ENCODE measurements around the gene VSX2. TPM values are rescaled to one million over a fixed set of nuclear protein-coding genes. Genes with fewer than 3 reads are reported as not detected.

VSX2 gene
- total and polyA plus RNA-seq, 7 experiments from 2014 or later: not detected

DNA sequence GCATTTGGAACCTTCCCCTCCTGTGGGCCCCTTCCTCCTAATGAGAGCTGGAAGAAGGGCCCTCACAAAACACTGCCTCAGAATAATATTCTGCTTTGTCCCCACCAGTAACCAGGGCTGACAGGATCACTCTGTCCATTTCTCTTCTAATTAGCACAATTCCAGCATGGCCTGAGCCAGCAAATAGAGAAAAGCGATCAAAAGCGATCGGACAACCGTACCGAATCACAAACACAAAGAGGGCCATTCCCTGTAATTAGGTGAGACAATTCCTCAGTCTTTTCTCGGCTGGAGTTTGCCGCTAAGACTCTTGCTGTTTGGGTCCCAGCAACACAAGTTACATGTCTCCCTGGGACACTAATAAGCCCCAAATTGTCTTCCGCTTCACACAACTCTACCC lies 35.6 kb upstream of the VSX2 start:
- Mint-ChIP-seq H3K27me3 (peaks cover 0 to 2% (median 0%) of the 10 kb centered on the region in 5 donors), H3K9me3 (no peaks in the 10 kb centered on the region), H3K4me1 (peaks cover 0 to 1% (median 0%) of the 10 kb centered on the region in 7 donors), H3K4me3 (no peak overlapping the region), H3K27ac (no peak overlapping the region), H3K36me3 (peaks cover 0 to 41% (median 10%) of the 10 kb centered on the region in 5 donors)
- no peak overlapping the region for H3K4me3 ChIP-seq (ENCODE audit: low read length)
- no peak overlapping the region for H3K27ac ChIP-seq (ENCODE audit: low read depth, low read length)
- DNase-seq (no peak), ATAC-seq (no peak)
- CTCF ChIA-PET: no interaction called here
- peaks cover 0 to 32% (median 10%) of the 10 kb centered on the region in 3 experiments for H3K36me3 ChIP-seq (ENCODE audit: control insufficient read depth in 2 of 3, insufficient read depth in 3 of 3, low read length in 3 of 3)
- H3K4me1 ChIP-seq (ENCODE audit: control insufficient read depth in 2 of 2, insufficient read depth in 2 of 2, low read length in 2 of 2): no peaks in the 10 kb centered on the region
- H3K27me3 ChIP-seq (ENCODE audit: control insufficient read depth in 2 of 2, insufficient read depth in 2 of 2, low read length in 2 of 2): no peaks in the 10 kb centered on the region
- POLR2A ChIA-PET: no interaction called here
- intact Hi-C loops (cut with micrococcal nuclease): no loop called here
- H3K9me3 ChIP-seq (ENCODE audit: control insufficient read depth in 2 of 3, low read length in 3 of 3): no peaks in the 10 kb centered on the region

DNA sequence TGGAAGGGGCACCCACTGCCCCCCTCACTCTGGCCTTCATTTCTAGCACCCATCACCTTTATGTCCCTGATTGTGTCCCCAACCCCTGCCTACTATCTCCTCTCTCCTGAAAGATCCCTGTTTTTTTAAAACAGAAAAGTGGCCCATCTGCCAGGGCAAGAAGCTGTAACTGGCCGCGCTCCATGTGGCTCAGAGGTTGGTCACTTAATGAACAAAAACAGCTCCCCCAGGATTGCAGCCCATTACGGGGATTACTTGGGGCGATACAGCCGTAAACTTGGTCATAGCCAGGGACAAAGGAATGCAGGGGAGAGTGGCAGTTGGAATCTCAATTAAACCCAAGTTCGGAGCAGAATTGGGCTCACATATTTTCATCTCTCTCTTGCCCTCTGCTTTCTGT lies 34.8 kb upstream of the VSX2 start:
- intact Hi-C loops (cut with micrococcal nuclease): no loop called here
- ATAC-seq (no peak), DNase-seq (no peak)
- peaks cover 0 to 1% (median 0%) of the 10 kb centered on the region in 7 donors for H3K4me1 Mint-ChIP-seq
- ChIA-PET POLR2A (no interaction called here), CTCF (no interaction called here)
- H3K27me3 Mint-ChIP-seq: peaks cover 0 to 11% (median 0%) of the 10 kb centered on the region in 5 donors
- Histone ChIP-seq H3K9me3 (ENCODE audit: control insufficient read depth in 2 of 3, low read length in 3 of 3) (no peaks in the 10 kb centered on the region), H3K4me3 (ENCODE audit: low read length) (no peak overlapping the region), H3K27me3 (ENCODE audit: control insufficient read depth in 2 of 2, insufficient read depth in 2 of 2, low read length in 2 of 2) (no peaks in the 10 kb centered on the region), H3K4me1 (ENCODE audit: control insufficient read depth in 2 of 2, insufficient read depth in 2 of 2, low read length in 2 of 2) (no peaks in the 10 kb centered on the region), H3K36me3 (ENCODE audit: control insufficient read depth in 2 of 3, insufficient read depth in 3 of 3, low read length in 3 of 3) (peaks cover 0 to 23% (median 1%) of the 10 kb centered on the region in 3 experiments), H3K27ac (ENCODE audit: low read depth, low read length) (no peak overlapping the region)
- peaks cover 0 to 33% (median 10%) of the 10 kb centered on the region in 5 donors for H3K36me3 Mint-ChIP-seq
- H3K4me3 Mint-ChIP-seq: no peak overlapping the region
- no peak overlapping the region for H3K27ac Mint-ChIP-seq
- no peaks in the 10 kb centered on the region for H3K9me3 Mint-ChIP-seq

DNA sequence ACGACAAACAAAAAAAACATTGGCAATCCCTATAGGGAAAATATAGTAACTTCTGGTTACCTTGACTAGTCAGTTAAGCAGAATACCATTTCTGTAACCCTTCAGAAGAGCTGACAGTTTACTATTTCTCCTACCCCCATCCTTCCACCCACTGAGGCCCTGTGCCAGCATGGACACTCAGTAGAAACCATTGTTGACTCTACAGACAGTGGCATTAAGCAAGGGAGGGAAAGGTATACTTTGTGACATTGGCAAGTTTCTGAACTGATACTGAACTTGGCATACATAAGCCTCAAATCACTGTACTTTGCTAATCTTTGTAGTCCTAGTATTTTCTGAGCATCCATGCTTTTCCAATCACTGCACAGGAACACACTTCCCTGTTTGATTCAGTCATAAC lies 33.4 kb upstream of the VSX2 start:
- H3K36me3 Mint-ChIP-seq: peaks cover 0 to 23% (median 5%) of the 10 kb centered on the region in 5 donors
- Histone ChIP-seq H3K4me1 (ENCODE audit: control insufficient read depth in 2 of 2, insufficient read depth in 2 of 2, low read length in 2 of 2) (no peaks in the 10 kb centered on the region), H3K9me3 (ENCODE audit: control insufficient read depth in 2 of 3, low read length in 3 of 3) (no peaks in the 10 kb centered on the region), H3K27ac (ENCODE audit: low read depth, low read length) (no peak overlapping the region), H3K4me3 (ENCODE audit: low read length) (no peak overlapping the region), H3K27me3 (ENCODE audit: control insufficient read depth in 2 of 2, insufficient read depth in 2 of 2, low read length in 2 of 2) (no peaks in the 10 kb centered on the region), H3K36me3 (ENCODE audit: control insufficient read depth in 2 of 3, insufficient read depth in 3 of 3, low read length in 3 of 3) (peaks cover 0 to 16% (median 0%) of the 10 kb centered on the region in 3 experiments)
- ChIA-PET CTCF (no interaction called here), POLR2A (no interaction called here)
- DNase-seq: no peak
- H3K4me3 Mint-ChIP-seq: no peak overlapping the region
- H3K4me1 Mint-ChIP-seq: peaks cover 0 to 1% (median 0%) of the 10 kb centered on the region in 7 donors
- peaks cover 0 to 12% (median 0%) of the 10 kb centered on the region in 5 donors for H3K27me3 Mint-ChIP-seq
- no peak overlapping the region for H3K27ac Mint-ChIP-seq
- no peak for ATAC-seq
- no peaks in the 10 kb centered on the region for H3K9me3 Mint-ChIP-seq
- intact Hi-C loops (cut with micrococcal nuclease): no loop called here

DNA sequence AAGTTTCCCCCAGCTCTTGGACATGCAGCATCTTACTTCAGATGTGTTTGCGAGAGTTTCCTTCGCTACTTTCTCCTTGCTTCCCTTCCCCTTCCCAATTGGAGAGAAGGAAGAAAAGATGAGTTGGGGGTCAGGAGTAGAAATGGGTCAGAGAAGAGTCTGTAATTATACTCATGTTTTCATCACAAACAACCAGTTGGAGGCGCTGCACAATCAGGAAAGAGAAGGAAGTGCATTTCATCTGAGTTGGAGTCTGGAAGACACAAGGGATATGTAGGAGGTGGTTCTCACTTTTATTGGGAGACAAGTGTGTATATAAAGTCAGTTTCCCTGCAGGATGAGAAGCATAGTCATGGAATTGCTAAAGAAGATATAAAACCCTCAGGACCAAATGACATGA lies 31.3 kb upstream of the VSX2 start:
- Histone ChIP-seq H3K36me3 (ENCODE audit: control insufficient read depth in 2 of 3, insufficient read depth in 3 of 3, low read length in 3 of 3) (peaks cover 0 to 9% (median 0%) of the 10 kb centered on the region in 3 experiments), H3K27me3 (ENCODE audit: control insufficient read depth in 2 of 2, insufficient read depth in 2 of 2, low read length in 2 of 2) (no peaks in the 10 kb centered on the region), H3K4me3 (ENCODE audit: low read length) (no peak overlapping the region), H3K4me1 (ENCODE audit: control insufficient read depth in 2 of 2, insufficient read depth in 2 of 2, low read length in 2 of 2) (no peaks in the 10 kb centered on the region), H3K9me3 (ENCODE audit: control insufficient read depth in 2 of 3, low read length in 3 of 3) (no peaks in the 10 kb centered on the region), H3K27ac (ENCODE audit: low read depth, low read length) (no peak overlapping the region)
- intact Hi-C loops (cut with micrococcal nuclease): no loop called here
- H3K4me1 Mint-ChIP-seq: peaks cover 0 to 1% (median 0%) of the 10 kb centered on the region in 7 donors
- no peak for DNase-seq
- ChIA-PET CTCF (interaction anchor here (0.6 kb wide), 1 partner anchor 28 kb away, joined by 3 read pairs; no protein-coding TSS in a partner anchor), POLR2A (no interaction called here)
- H3K4me3 Mint-ChIP-seq: no peak overlapping the region
- no peak for ATAC-seq
- no peak overlapping the region for H3K27ac Mint-ChIP-seq
- no peaks in the 10 kb centered on the region for H3K9me3 Mint-ChIP-seq
- peaks cover 0 to 12% (median 0%) of the 10 kb centered on the region in 5 donors for H3K27me3 Mint-ChIP-seq
- peaks cover 0 to 7% (median 0%) of the 10 kb centered on the region in 5 donors for H3K36me3 Mint-ChIP-seq

DNA sequence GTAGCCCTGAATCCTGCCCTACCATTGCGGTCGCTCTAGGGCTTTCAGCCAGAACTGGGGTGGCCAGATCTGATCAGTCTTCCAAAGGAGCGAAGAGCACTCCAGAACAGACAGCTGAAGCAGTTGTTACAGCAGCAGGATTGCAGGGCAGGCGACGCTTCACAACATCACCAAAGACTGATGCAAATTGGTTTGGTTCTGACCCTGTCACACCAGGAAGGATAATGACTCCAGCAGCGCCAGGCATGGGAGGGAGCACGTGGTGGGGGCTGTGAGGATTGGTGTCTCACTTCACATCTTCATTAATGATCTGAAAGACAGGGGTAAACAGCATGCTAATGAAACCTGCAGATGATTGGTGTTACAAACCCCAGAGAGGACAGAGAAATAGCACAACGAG lies 30.6 kb upstream of the VSX2 start:
- ChIA-PET POLR2A (no interaction called here), CTCF (no interaction called here)
- no peak overlapping the region for H3K4me3 Mint-ChIP-seq
- H3K4me1 ChIP-seq (ENCODE audit: control insufficient read depth in 2 of 2, insufficient read depth in 2 of 2, low read length in 2 of 2): no peaks in the 10 kb centered on the region
- H3K36me3 Mint-ChIP-seq: peaks cover 0 to 5% (median 0%) of the 10 kb centered on the region in 5 donors
- intact Hi-C loops (cut with micrococcal nuclease): no loop called here
- DNase-seq (no peak), ATAC-seq (no peak)
- H3K27ac ChIP-seq (ENCODE audit: low read depth, low read length): no peak overlapping the region
- H3K27me3 Mint-ChIP-seq: peaks cover 0 to 12% (median 0%) of the 10 kb centered on the region in 5 donors
- no peaks in the 10 kb centered on the region for H3K9me3 Mint-ChIP-seq
- no peak overlapping the region for H3K27ac Mint-ChIP-seq
- H3K4me1 Mint-ChIP-seq: peaks cover 0 to 1% (median 0%) of the 10 kb centered on the region in 7 donors
- H3K36me3 ChIP-seq (ENCODE audit: control insufficient read depth in 2 of 3, insufficient read depth in 3 of 3, low read length in 3 of 3): peaks cover 0 to 2% (median 0%) of the 10 kb centered on the region in 3 experiments
- H3K27me3 ChIP-seq (ENCODE audit: control insufficient read depth in 2 of 2, insufficient read depth in 2 of 2, low read length in 2 of 2): no peaks in the 10 kb centered on the region
- no peak overlapping the region for H3K4me3 ChIP-seq (ENCODE audit: low read length)
- no peaks in the 10 kb centered on the region for H3K9me3 ChIP-seq (ENCODE audit: control insufficient read depth in 2 of 3, low read length in 3 of 3)

DNA sequence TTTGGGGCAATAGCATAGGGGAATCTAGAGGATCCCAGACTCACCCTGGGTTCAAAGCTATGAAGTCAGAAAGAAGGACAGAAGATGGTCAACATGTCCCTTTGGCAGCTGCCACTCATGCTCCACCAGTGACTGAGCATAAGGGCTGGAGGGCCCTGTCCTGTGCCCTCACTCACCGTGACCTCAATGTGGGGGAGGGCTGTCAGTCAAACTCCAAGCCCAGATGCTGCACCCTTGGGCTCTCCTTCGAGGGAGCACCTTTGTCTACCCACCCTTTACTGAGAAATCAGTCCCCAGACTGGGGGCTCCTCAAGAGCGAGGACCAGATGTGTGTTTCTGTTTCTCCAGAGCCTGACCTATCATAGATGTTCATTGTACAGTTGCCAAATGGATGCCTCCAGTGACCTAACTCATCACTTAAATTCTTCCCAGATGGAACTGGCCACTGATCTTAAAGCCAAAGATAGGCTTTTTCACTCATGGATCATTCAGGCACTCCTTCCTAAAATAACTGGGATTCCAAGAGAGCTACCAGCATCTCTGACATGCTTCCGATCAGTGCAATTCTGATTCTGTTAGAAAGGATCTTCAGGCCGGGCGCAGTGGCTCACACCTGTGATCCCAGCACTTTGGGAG lies 27.2 kb upstream of the VSX2 start:
- Mint-ChIP-seq H3K4me1 (no peaks in the 10 kb centered on the region), H3K36me3 (no peaks in the 10 kb centered on the region), H3K27ac (no peak overlapping the region), H3K27me3 (peaks cover 0 to 12% (median 4%) of the 10 kb centered on the region in 5 donors), H3K4me3 (no peak overlapping the region), H3K9me3 (no peaks in the 10 kb centered on the region)
- Histone ChIP-seq H3K4me3 (ENCODE audit: low read length) (no peak overlapping the region), H3K9me3 (ENCODE audit: control insufficient read depth in 2 of 3, low read length in 3 of 3) (no peaks in the 10 kb centered on the region), H3K36me3 (ENCODE audit: control insufficient read depth in 2 of 3, insufficient read depth in 3 of 3, low read length in 3 of 3) (no peaks in the 10 kb centered on the region), H3K27ac (ENCODE audit: low read depth, low read length) (no peak overlapping the region), H3K4me1 (ENCODE audit: control insufficient read depth in 2 of 2, insufficient read depth in 2 of 2, low read length in 2 of 2) (no peaks in the 10 kb centered on the region), H3K27me3 (ENCODE audit: control insufficient read depth in 2 of 2, insufficient read depth in 2 of 2, low read length in 2 of 2) (no peaks in the 10 kb centered on the region)
- ChIA-PET CTCF (no interaction called here), POLR2A (no interaction called here)
- no peak for ATAC-seq
- intact Hi-C loops (cut with micrococcal nuclease): no loop called here
- no peak for DNase-seq
